CD4-positive, alpha-beta memory T cell (primary cell): ENCODE data around the gene SPEM3. TPM values are rescaled to one million over a fixed set of nuclear protein-coding genes. Genes with fewer than 3 reads are reported as not detected.

Experiments
- CTCF ChIA-PET: fragments of 350-600 bp; sonication (Branson Sonifier 250); formaldehyde crosslinking; loops from one replicate; lab custom pipeline; 2021; ENCODE audit warnings: inconsistent platforms; ENCODE audit not compliant: partially characterized antibody; lab: Charles Lee
- POLR2A ChIA-PET: fragments of 350-600 bp; sonication (Branson Sonifier 250); formaldehyde crosslinking; loops from one replicate; lab custom pipeline; 2021; ENCODE audit not compliant: partially characterized antibody; lab: Charles Lee
- DNase-seq, 5 donors: peaks; one replicate each; pipeline versions ENCODE4 v3.0.0 to v3.0.0-alpha.2; 2020 to 2022; ENCODE audit warnings: mixed read lengths in 1 of 5
- H3K27ac ChIP-seq: one replicate; pipeline ENCODE4 v1.7.0; 2013; ENCODE audit warnings: low read depth, low read length
- H3K27me3 ChIP-seq: 2 replicates; pipeline ENCODE4 v1.7.0; 2013; ENCODE audit warnings: mild to moderate bottlenecking, low read length, moderate library complexity; ENCODE audit not compliant: insufficient read depth
- H3K36me3 ChIP-seq: 2 replicates; pipeline ENCODE4 v1.7.0; 2013; ENCODE audit warnings: mild to moderate bottlenecking, low read length, moderate library complexity; ENCODE audit not compliant: insufficient read depth
- H3K4me1 ChIP-seq: 2 replicates; pipeline ENCODE4 v1.7.0; 2013; ENCODE audit warnings: mild to moderate bottlenecking, low read length, moderate library complexity; ENCODE audit not compliant: insufficient read depth
- H3K4me3 ChIP-seq, 2 donors: one replicate each; pipeline ENCODE4 v1.7.0; 2013; ENCODE audit warnings: low read length in 2 of 2, mild to moderate bottlenecking in 1 of 2
- H3K9me3 ChIP-seq, 2 donors: one replicate each; pipeline ENCODE4 v1.7.0; 2013; ENCODE audit warnings: low read length in 2 of 2, control low read depth in 1 of 2; ENCODE audit not compliant: control insufficient read depth in 1 of 2
- H3K27ac Mint-ChIP-seq, 7 donors: one replicate each; pipeline ENCODE4 v1.8.0; 2020 to 2021; ENCODE audit warnings: mixed read lengths in 7 of 7, mild to moderate bottlenecking in 6 of 7, inconsistent platforms in 3 of 7, moderate library complexity in 3 of 7
- H3K27me3 Mint-ChIP-seq, 2 donors: one replicate each; pipeline ENCODE4 v1.8.0; 2020 to 2021; ENCODE audit warnings: mixed read lengths in 2 of 2
- H3K36me3 Mint-ChIP-seq, 2 donors: one replicate each; pipeline ENCODE4 v1.8.0; 2020 to 2021; ENCODE audit warnings: mixed read lengths in 2 of 2, inconsistent platforms in 1 of 2, mild to moderate bottlenecking in 1 of 2
- H3K4me1 Mint-ChIP-seq, 4 donors: one replicate each; pipeline ENCODE4 v1.8.0; 2020 to 2021; ENCODE audit warnings: mixed read lengths in 4 of 4, mild to moderate bottlenecking in 1 of 4
- H3K4me3 Mint-ChIP-seq, 8 donors: one replicate each; pipeline ENCODE4 v1.8.0; 2020 to 2021; ENCODE audit warnings: mixed read lengths in 8 of 8, mild to moderate bottlenecking in 7 of 8, moderate library complexity in 6 of 8, inconsistent platforms in 3 of 8
- H3K9me3 Mint-ChIP-seq, 8 donors: one replicate each; pipeline ENCODE4 v1.8.0; 2020 to 2021; ENCODE audit warnings: mixed read lengths in 8 of 8, mild to moderate bottlenecking in 5 of 8, inconsistent platforms in 3 of 8, moderate library complexity in 1 of 8
- intact Hi-C: fragments of 100-400 bp; cut with micrococcal nuclease; formaldehyde crosslinking; loops from one replicate; pipeline ENCODE4 v1.15.1; 2023
- polyA plus RNA-seq, 2 donors: library from polyadenylated mRNA; unstranded; fragments of 300-500 nt; fragmentation: Illumina TruSeq; gene quantifications; one replicate each; pipeline ENCODE4 v1.2.3, GENCODE V29; 2021
- total RNA-seq, 2 experiments: library from RNA; stranded (reverse); gene quantifications; one replicate each; pipeline ENCODE4 v1.2.3, GENCODE V29; 2021

Gene SPEM3
- total and polyA plus RNA-seq, 4 experiments from 2014 or later = not detected

GRCh38 chr17:7417056-7417655, 11.5 kb upstream of the SPEM3 start:
- no peak overlapping the region for H3K4me3 Mint-ChIP-seq
- H3K27me3 Mint-ChIP-seq = no peaks in the 10 kb centered on the region
- Histone ChIP-seq H3K27me3 (no peaks in the 10 kb centered on the region), H3K36me3 (no peaks in the 10 kb centered on the region), H3K9me3 (no peaks in the 10 kb centered on the region), H3K27ac (no peak overlapping the region), H3K4me1 (no peaks in the 10 kb centered on the region), H3K4me3 (no peak overlapping the region)
- CTCF ChIA-PET = no interaction called here
- peak in 1 of 5 donors; percentile 11 for DNase-seq
- no peaks in the 10 kb centered on the region for H3K9me3 Mint-ChIP-seq
- H3K4me1 Mint-ChIP-seq = peaks cover 0 to 2% (median 0%) of the 10 kb centered on the region in 4 donors
- H3K27ac Mint-ChIP-seq = no peak overlapping the region
- POLR2A ChIA-PET = interaction anchor here (1.3 kb wide), 1 partner anchor 13 kb away, joined by 4 read pairs; the partner anchor contains the start of gene TMEM256
- no peaks in the 10 kb centered on the region for H3K36me3 Mint-ChIP-seq
- intact Hi-C loops = no loop called here

- intact Hi-C loops = no loop called here
- H3K9me3 Mint-ChIP-seq = no peaks in the 10 kb centered on the region
- H3K27me3 Mint-ChIP-seq = no peaks in the 10 kb centered on the region
Measured at GRCh38 chr17:7418472-7419152, 10.0 kb upstream of the SPEM3 start.

DNA sequence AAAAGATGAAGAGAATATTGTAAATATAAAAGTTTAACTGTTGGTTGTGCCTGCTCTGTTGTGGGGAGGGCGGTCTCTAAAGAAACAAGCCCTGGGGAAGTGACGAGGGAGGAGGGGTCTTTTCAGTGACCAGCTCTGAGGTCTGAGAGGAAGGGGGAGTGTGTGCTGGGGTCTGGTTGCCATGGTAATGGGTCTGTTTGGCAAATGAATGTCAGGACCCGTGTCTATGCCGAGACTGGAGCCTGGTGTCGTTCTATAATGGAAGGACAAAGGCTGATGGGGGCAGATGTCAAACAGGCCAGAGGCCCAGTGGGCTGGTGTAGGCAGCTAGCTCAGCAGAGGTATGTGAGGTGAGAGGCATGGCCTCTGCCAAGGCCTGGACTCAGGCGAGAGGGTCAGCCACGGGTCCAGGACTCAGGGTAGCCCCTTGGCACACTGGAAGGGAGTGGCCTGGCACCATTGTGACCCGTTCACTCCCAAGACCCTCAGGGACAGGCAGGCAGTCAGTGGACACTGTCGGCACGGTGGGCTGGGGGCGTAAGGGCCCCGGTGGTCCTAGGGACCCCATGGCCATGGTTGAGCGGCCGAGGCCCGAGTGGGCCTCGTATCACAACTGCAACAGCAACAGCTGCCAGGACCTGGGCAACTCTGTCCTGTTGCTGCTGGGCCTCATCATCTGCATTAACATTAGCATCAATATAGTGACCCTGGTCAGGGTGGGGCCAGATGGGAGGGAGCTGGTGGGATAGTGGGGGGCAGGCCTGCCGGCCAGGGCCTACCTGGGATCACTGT, 8.6 kb upstream of the SPEM3 start, which contains the start of gene SPEM1:
SPEM1 (plus strand) TSS at position 506 of the 792 bp plus-strand sequence; CDS start at position 567, 61 bp downstream.
- POLR2A ChIA-PET = interaction anchor here (1.2 kb wide), 1 partner anchor 16 kb away, joined by 4 read pairs; no protein-coding TSS in a partner anchor
- peaks cover 0 to 4% (median 1%) of the 10 kb centered on the region in 4 donors for H3K4me1 Mint-ChIP-seq
- intact Hi-C loops = no loop called here

More at GRCh38 chr17:7418472-7419152, 10.0 kb upstream of the SPEM3 start:
- Histone ChIP-seq H3K4me1 (no peaks in the 10 kb centered on the region), H3K4me3 (no peak overlapping the region), H3K9me3 (no peaks in the 10 kb centered on the region), H3K36me3 (no peaks in the 10 kb centered on the region), H3K27ac (no peak overlapping the region), H3K27me3 (no peaks in the 10 kb centered on the region)
- DNase-seq = no peak
- H3K4me3 Mint-ChIP-seq = no peak overlapping the region
- no peaks in the 10 kb centered on the region for H3K36me3 Mint-ChIP-seq
- ChIA-PET CTCF (no interaction called here), POLR2A (interaction anchor here (0.5 kb wide), 1 partner anchor 511 kb away, joined by 3 read pairs; no protein-coding TSS in a partner anchor)
- peak overlapping the region in 1 of 7 donors; percentile 58 for H3K27ac Mint-ChIP-seq
- H3K4me1 Mint-ChIP-seq = peaks cover 0 to 2% (median 0%) of the 10 kb centered on the region in 4 donors

GRCh38 chr17:7421186-7421585, 7.5 kb upstream of the SPEM3 start:
- peaks cover 0 to 1% of the 10 kb centered on the region in 2 donors for H3K27me3 Mint-ChIP-seq
- Histone ChIP-seq H3K36me3 (no peaks in the 10 kb centered on the region), H3K27me3 (no peaks in the 10 kb centered on the region), H3K27ac (no peak overlapping the region), H3K9me3 (no peaks in the 10 kb centered on the region), H3K4me1 (no peaks in the 10 kb centered on the region), H3K4me3 (no peak overlapping the region)
- no peak overlapping the region for H3K4me3 Mint-ChIP-seq
- no peak overlapping the region for H3K27ac Mint-ChIP-seq
- H3K4me1 Mint-ChIP-seq = peaks cover 0 to 4% (median under 1%) of the 10 kb centered on the region in 4 donors
- ChIA-PET POLR2A (interaction anchor here (1.2 kb wide), 1 partner anchor 15 kb away, joined by 4 read pairs; no protein-coding TSS in a partner anchor), CTCF (interaction anchor here (1.4 to 1.8 kb wide), 2 partner anchors 16 to 66 kb away, joined by 4 to 6 read pairs; no protein-coding TSS in a partner anchor)
- intact Hi-C loops = no loop called here
- no peaks in the 10 kb centered on the region for H3K36me3 Mint-ChIP-seq
- H3K9me3 Mint-ChIP-seq = no peaks in the 10 kb centered on the region
- no peak for DNase-seq

More for the DNA sequence above, 8.6 kb upstream of the SPEM3 start, which contains the start of gene SPEM1:
- H3K36me3 Mint-ChIP-seq = no peaks in the 10 kb centered on the region
- H3K9me3 Mint-ChIP-seq = no peaks in the 10 kb centered on the region
- no peak within 1 kb of the TSS for H3K27ac ChIP-seq
- H3K27ac Mint-ChIP-seq = peak within 1 kb of the TSS in 2 of 7 donors; percentile 53 to 58
- H3K36me3 ChIP-seq = no peaks in the 10 kb centered on the region
- no peaks in the 10 kb centered on the region for H3K4me1 ChIP-seq
- H3K9me3 ChIP-seq = no peaks in the 10 kb centered on the region
- no peak within 1 kb of the TSS for H3K4me3 Mint-ChIP-seq
- no peaks in the 10 kb centered on the region for H3K27me3 ChIP-seq
- CTCF ChIA-PET = interaction anchor here (1.4 to 1.8 kb wide), 2 partner anchors 17 to 64 kb away, joined by 4 to 6 read pairs; no protein-coding TSS in a partner anchor
- H3K4me3 ChIP-seq = no peak within 1 kb of the TSS
- peaks cover 0 to 1% of the 10 kb centered on the region in 2 donors for H3K27me3 Mint-ChIP-seq
- no peak for DNase-seq

DNA sequence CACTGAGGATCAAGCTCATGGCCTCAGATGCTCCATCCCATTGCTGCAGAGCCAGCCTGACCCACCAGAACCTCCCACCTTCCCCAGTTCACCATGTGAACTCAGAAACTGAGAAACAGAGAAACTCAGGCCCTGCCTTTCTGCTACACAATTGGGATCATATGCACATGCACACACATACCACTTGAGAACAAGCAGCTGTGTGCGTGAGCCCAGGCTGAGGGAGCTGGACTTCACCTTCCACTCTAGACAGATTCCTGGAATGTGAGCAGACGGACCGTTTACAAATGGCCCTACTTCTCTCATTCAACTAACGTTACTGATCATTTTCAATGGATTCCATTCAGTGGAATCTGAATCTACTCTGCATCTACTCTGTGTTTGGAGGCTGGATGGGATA, 5.0 kb upstream of the SPEM3 start:
- Mint-ChIP-seq H3K4me3 (no peak overlapping the region), H3K36me3 (no peaks in the 10 kb centered on the region), H3K27ac (no peak overlapping the region), H3K9me3 (no peaks in the 10 kb centered on the region), H3K27me3 (peaks cover 0 to 1% of the 10 kb centered on the region in 2 donors), H3K4me1 (peaks cover 0 to 4% (median 0%) of the 10 kb centered on the region in 4 donors)
- POLR2A ChIA-PET = no interaction called here
- Histone ChIP-seq H3K9me3 (no peaks in the 10 kb centered on the region), H3K36me3 (no peaks in the 10 kb centered on the region), H3K4me3 (no peak overlapping the region), H3K4me1 (no peaks in the 10 kb centered on the region), H3K27ac (no peak overlapping the region), H3K27me3 (no peaks in the 10 kb centered on the region)
- intact Hi-C loops = no loop called here
- DNase-seq = no peak
- CTCF ChIA-PET = interaction anchor here (0.9 to 2.1 kb wide), 2 partner anchors 12 to 68 kb away, joined by 4 to 5 read pairs; partner anchors contain the start of gene TMEM102

DNA sequence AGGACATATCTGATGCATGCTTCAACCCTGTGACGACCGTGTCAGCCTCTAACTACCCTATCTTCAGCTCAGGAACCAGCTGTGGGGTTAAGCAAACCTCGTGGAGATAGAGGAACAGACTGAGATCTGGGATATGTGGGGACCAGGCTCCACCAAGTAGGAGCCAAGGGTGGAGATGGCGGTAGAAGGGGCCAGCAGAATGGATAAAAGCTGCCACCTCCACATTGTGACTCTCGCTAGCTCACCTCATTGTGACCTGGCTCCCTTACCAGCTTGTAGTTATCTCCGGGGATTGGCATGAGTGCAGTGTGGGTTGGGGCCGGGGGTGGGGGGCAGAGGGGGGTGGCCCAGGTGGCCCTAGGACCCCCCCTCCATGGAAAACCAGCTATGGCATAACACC, 3.3 kb upstream of the SPEM3 start, which contains the start of gene SPEM2:
SPEM2 (plus strand) TSS at position 301 of the 400 bp plus-strand sequence; CDS start at position 374, 73 bp downstream.
- Histone ChIP-seq H3K4me3 (no peak within 1 kb of the TSS), H3K27ac (no peak within 1 kb of the TSS), H3K36me3 (no peaks in the 10 kb centered on the region), H3K27me3 (no peaks in the 10 kb centered on the region), H3K4me1 (no peaks in the 10 kb centered on the region), H3K9me3 (no peaks in the 10 kb centered on the region)
- Mint-ChIP-seq H3K27me3 (peaks cover 0 to 1% of the 10 kb centered on the region in 2 donors), H3K4me1 (peaks cover 0 to 4% (median 0%) of the 10 kb centered on the region in 4 donors), H3K4me3 (no peak within 1 kb of the TSS), H3K36me3 (no peaks in the 10 kb centered on the region), H3K27ac (peak within 1 kb of the TSS in 2 of 7 donors; percentile 15 to 75), H3K9me3 (no peaks in the 10 kb centered on the region)
- ChIA-PET POLR2A (no interaction called here), CTCF (interaction anchor here (1.0 kb wide), 1 partner anchor 136 kb away, joined by 3 read pairs; no protein-coding TSS in a partner anchor)
- intact Hi-C loops = no loop called here
- peak in 1 of 5 donors; percentile 12 for DNase-seq
